Measurements from ENCODE around the gene IRGQ.
"Not testable (repeated sequence)": the region's sequence is repeated elsewhere in the genome, so short reads cannot be mapped to it uniquely, and the experiment has no call there.

IRGQ gene

GRCh38 chr19:43605875-43606568 lies 10.1 kb upstream of the IRGQ start:
- H3K27ac ChIP-seq: no peak overlapping the region

GRCh38 chr19:43600326-43600725 lies 4.4 kb upstream of the IRGQ start:
- H3K27ac ChIP-seq: not testable (repeated sequence)

More at GRCh38 chr19:43605875-43606568, 10.1 kb upstream of the IRGQ start:
- TF ChIP-seq ZFX (IDR thresholded peaks at IDR 0.05) (no peak), CTCF (conservative IDR thresholded peaks at IDR 0.05) (no peak)

- H3K27ac ChIP-seq: no peak overlapping the region
- TF ChIP-seq CTCF (conservative IDR thresholded peaks at IDR 0.05) (no peak), ZFX (IDR thresholded peaks at IDR 0.05) (no peak)
Observed at GRCh38 chr19:43599635-43600295, 3.8 kb upstream of the IRGQ start.

GRCh38 chr19:43598445-43599240 lies 2.7 kb upstream of the IRGQ start:
- TF ChIP-seq ZFX (IDR thresholded peaks at IDR 0.05) (no peak), CTCF (conservative IDR thresholded peaks at IDR 0.05) (no peak)
- H3K27ac ChIP-seq: no peak overlapping the region

GRCh38 chr19:43597876-43598275 lies 1.9 kb upstream of the IRGQ start:
- no peak for TF ChIP-seq ZFX (IDR thresholded peaks at IDR 0.05)
- no peak for TF ChIP-seq CTCF (conservative IDR thresholded peaks at IDR 0.05)
- H3K27ac ChIP-seq: no peak overlapping the region

- no peak for TF ChIP-seq CTCF (conservative IDR thresholded peaks at IDR 0.05)
- peak overlapping the region; percentile 82 for H3K27ac ChIP-seq
Observed at GRCh38 chr19:43596842-43597461, 1.0 kb upstream of the IRGQ start.

GRCh38 chr19:43595605-43595998 lies 332 bp downstream of the IRGQ start:
- peak overlapping the region; percentile 82 for H3K27ac ChIP-seq
- TF ChIP-seq ZFX (IDR thresholded peaks at IDR 0.05): no peak
- no peak for TF ChIP-seq CTCF (conservative IDR thresholded peaks at IDR 0.05)
